ENCODE measurements around the gene NUP188.

GRCh38 chr9:128933731-128934130, 13.8 kb upstream of the NUP188 start:
- TF ChIP-seq REST (IDR thresholded peaks at IDR 0.05; ENCODE audit: insufficient replicate concordance, low read depth) (no peak), CTCF (IDR thresholded peaks at IDR 0.05; ENCODE audit: insufficient read depth, low read length) (no peak)
